Thyroid gland (tissue), 4 donors: ENCODE data around the gene ABHD15.

ENCODE experiments used
- CTCF ChIP-seq, 6 experiments: fragments of 200-600 bp in 3 of 6; fragments of 450-650 bp in 3 of 6; sonication (generic) in 3 of 6; IDR thresholded peaks; one replicate each; pipeline ENCODE4 v1.5.1; 2016 to 2019; ENCODE audit warnings: antibody characterized with exemption in 6 of 6, mild to moderate bottlenecking in 2 of 6, inconsistent platforms in 1 of 6, moderate library complexity in 1 of 6
- POLR2A ChIP-seq, 2 donors: fragments of 450-650 bp; IDR thresholded peaks; one replicate each; pipeline ENCODE4 v1.6.1; 2017; ENCODE audit warnings: antibody characterized with exemption in 2 of 2, mild to moderate bottlenecking in 2 of 2, moderate library complexity in 1 of 2

- TF ChIP-seq CTCF (IDR thresholded peaks at IDR 0.05) (no peak), POLR2A (IDR thresholded peaks at IDR 0.05) (no peak)
These were observed 392 bp upstream of the ABHD15 start for GRCh38 chr17:29567304-29567553.
